Ramos (cell line): ENCODE data around the gene TMOD2.
"Not testable (repeated sequence)": the region's sequence is repeated elsewhere in the genome, so short reads cannot be mapped to it uniquely, and the experiment has no call there.

ENCODE experiments used
- in situ Hi-C: fragments of 300-500 bp; cut with MboI; formaldehyde crosslinking; loops from one replicate; pipeline ENCODE4 v1.14.3; 2022; ENCODE audit warnings: low sequenced_read_pairs; ENCODE audit not compliant: unreplicated experiment

TMOD2 gene

DNA sequence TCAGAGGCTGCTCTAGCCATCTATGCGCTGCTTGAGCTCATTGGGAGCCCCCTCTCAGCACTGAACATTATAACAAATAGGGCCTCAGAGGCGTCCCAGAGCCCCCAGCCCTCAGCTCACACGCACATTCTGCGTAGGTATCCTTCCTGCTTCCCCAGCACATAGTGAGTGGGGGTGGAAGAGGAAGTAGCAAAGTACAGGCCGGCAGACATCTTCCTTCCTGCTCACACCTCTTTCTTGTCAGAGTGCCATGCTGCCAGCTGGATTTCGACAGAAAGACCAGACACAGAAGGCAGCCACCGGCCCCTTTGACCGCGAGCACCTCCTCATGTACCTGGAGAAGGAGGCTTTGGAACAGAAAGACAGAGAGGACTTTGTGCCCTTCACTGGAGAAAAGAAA is 16.6 kb downstream of the TMOD2 start:
- in situ Hi-C loops = no loop called here

GRCh38 chr15:51770902-51771301 is 19.5 kb downstream of the TMOD2 start:
- in situ Hi-C loops = no loop called here

DNA sequence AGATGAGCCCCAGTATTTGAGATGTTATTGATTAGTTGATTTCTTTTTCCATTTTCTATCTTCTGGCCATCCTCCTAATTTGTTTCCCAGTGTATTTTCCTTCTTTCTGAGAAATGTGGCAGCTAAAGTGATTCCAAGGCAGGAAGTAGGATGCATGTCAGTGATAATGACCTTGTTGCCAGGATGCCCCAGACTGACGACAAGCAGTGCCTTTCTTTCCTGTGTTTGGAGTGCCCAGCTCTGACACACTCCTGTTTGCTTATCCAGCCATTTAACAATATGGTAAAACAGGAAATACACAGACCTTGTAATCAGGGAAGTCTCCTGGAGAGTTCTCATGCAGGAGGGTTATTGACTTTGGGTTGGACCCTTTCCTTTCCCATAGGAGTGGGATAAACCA is 20.4 kb downstream of the TMOD2 start:
- in situ Hi-C loops = no loop called here

DNA sequence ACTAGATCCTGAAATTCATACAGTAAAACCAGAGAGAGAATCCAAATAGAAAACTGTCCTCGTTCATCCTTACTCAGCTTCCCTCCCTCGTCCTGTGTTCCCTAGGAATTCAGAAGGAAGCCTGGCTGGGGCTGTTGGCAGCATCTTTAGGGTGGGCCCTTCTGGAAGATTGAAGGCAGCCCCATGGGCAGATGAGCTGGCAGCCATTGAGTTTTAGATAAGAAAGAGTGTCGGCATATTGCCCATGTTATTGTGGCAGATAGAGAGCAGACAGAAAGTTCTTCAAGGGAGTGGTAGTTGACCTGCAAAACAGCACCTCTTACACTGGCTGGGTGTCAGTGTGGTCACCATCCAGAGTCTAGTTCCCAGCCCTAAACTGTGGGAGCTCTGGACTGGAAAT is 23.5 kb downstream of the TMOD2 start:
- in situ Hi-C loops = loop anchor here (5.0 kb wide), 1 partner anchor 133 kb away; no protein-coding TSS in a partner anchor

DNA sequence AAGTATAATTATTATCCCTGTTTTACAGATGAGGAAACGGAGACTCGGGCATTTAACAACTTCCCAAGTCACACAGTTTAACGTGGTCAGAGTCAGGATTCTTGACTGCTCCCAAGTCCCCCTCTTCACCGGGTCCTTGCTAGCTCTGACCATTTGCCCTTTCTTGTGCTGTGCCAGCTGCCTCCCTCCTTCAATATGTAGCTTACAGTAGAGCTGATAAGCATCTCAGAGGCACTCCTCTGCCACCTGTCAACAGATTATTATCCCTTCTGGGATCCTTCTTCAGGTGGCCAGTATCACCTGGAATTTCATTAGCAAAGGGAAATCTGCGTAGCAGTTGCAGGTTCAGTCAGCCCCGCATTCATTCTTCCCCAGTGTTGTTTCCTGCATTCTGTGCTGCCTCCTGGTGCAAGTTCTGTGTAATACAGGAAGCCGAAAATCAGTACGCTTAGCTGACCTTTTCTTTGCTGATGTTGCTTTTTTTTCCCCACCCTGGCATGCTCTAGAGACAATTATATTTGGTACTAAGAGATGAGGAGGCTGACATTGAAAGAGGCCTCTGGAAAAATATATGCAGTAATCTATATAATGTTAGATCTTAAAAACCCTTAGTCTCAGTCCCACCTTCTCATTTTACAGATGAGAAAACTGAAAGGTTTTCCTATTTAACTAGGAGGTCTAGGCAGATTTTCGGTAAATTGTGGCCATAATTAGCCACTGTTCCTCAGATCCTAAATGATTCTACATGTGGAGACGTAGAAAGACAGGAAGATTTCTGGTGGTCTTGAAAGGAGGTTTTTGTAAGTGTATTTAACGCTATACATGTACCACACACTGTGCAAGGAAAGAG is 24.8 kb downstream of the TMOD2 start:
- in situ Hi-C loops = loop anchor here (5.0 kb wide), 1 partner anchor 134 kb away; no protein-coding TSS in a partner anchor

DNA sequence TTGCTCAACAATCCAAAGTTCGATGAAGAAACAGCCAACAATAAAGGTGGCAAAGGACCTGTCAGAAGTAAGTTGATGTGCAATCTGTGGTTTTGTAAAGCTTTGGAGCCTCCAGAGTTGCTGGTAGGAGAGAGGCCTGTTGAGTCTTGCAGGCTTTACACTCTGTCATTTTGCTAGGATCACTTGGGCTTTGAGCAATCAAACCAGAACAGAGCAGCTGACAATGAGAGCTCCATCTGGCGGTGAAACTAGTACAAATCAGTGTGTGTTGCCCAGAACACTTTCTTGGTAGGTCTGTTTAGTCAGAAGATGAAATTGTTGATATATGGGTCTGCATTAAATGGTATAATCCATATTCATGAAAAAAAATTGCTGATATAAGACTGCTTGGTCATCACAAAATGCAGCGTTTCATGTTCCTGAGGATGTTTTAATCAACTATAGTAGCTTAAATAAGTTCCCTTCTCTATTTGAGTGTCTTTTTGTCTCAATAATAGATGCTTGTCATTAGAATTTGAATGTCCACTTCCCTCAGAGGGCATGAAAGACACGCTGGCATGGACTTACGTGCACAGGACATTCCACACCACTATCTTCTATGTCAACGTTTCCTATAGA is 25.7 kb downstream of the TMOD2 start:
- in situ Hi-C loops = loop anchor here (5.0 kb wide), 1 partner anchor 135 kb away; no protein-coding TSS in a partner anchor

- in situ Hi-C loops = no loop called here
Observed at GRCh38 chr15:51780636-51781035, 29.2 kb downstream of the TMOD2 start.

GRCh38 chr15:51781506-51781905 is 30.1 kb downstream of the TMOD2 start:
- in situ Hi-C loops = no loop called here

DNA sequence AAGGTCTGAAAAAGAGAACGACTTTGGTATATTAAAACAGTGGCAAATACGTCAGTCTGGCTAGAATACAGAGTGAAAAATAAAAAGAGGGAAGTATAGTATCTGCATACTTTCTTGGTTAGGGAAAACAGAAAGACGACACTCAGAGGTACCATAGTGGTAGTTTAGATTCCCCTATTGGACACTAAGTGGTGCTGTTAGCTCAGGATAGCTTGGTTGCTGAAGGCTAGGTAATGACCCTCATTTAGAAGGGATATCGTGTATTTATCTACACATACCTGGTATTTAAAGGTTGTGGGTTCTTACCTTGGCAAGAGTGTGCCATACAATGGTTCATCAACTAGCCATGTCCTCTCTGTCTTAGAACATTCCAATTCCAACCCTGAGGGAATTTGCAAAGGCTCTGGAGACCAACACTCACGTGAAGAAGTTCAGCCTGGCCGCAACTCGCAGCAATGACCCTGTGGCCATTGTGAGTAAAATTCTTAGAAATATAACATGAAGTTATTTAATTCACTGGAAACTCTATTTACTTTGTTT is 31.0 kb downstream of the TMOD2 start:
- in situ Hi-C loops = no loop called here

DNA sequence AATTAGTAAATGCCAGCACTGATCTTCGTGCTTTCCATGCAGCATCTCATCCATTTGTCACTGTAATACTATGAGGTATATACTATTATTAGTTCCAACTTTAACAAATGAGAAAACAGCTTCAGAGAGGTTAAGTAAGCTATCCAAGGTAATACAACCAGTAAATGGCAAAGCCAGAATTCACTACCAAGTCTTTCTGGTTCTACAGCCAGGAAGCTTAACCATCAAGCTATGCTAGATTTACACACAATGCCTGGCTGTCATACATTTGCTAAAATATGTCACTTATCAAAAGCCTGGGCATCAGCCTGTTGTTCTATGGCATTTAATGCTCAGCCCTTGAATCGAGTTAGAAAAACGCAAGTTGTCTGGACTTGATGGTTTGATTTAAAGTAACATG is 32.6 kb downstream of the TMOD2 start:
- in situ Hi-C loops = no loop called here

GRCh38 chr15:51787130-51787529 is 35.7 kb downstream of the TMOD2 start:
- in situ Hi-C loops = not testable (repeated sequence)

DNA sequence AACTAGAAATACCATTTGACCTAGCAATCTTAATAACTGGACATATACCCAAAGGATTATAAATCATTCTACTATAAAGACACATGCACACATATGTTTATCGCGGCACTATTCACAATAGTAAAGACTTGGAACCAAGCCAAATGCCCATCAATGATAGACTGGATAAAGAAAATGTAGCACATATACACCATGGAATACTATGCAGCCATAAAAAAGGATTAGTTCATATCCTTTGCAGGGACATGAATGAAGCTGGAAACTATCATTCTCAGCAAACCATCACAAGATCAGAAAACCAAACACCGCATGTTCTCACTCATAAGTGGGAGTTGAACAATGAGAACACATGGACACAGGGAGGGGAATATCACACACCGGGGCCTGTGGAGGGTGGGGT is 41.1 kb downstream of the TMOD2 start:
- in situ Hi-C loops = not testable (repeated sequence)

- in situ Hi-C loops = no loop called here
Observed at GRCh38 chr15:51793521-51794305, 42.3 kb downstream of the TMOD2 start.

GRCh38 chr15:51796847-51797401 is 45.5 kb downstream of the TMOD2 start:
- in situ Hi-C loops = no loop called here

DNA sequence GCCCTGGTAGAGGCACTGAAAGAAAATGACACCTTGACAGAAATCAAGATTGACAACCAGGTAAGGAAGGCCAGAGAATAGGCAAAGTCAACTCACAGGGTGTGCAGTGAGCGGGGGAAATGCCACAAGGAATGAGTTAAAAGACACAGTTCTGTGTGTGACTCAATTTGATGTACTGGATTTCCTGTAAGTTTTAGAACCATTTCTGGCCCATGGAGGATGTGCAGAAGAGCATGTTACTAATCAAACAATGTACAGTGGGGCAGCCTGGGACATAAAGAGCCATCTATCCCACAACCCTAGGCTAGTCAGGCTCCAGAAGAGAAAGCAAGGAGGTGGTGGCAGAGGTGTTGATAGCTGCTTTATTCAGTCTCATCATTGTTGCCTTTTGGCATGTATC is 46.9 kb downstream of the TMOD2 start:
- in situ Hi-C loops = no loop called here

- in situ Hi-C loops = no loop called here
Observed at GRCh38 chr15:51799282-51800252, 48.2 kb downstream of the TMOD2 start.

- in situ Hi-C loops = no loop called here
Observed at GRCh38 chr15:51801391-51801835, 50.0 kb downstream of the TMOD2 start.

DNA sequence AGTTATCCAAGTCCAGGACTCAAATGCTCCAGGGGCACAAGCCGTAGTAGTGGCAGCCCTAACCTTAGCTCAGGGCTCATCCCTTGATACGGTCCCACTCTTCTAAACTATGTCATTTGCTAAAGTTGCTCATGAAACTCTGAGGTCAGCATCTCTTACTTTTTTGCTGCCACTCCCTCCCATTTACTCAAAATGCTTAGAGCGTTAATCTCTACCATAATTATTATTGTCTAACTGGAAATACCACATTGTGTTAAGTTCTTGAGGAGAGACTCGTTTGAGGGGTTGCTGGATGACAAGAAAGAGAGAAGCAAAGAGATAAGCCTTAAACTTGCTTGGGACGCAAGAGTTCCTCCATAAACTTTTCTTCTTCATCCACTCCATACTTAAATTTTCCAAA is 51.2 kb downstream of the TMOD2 start:
- in situ Hi-C loops = no loop called here

DNA sequence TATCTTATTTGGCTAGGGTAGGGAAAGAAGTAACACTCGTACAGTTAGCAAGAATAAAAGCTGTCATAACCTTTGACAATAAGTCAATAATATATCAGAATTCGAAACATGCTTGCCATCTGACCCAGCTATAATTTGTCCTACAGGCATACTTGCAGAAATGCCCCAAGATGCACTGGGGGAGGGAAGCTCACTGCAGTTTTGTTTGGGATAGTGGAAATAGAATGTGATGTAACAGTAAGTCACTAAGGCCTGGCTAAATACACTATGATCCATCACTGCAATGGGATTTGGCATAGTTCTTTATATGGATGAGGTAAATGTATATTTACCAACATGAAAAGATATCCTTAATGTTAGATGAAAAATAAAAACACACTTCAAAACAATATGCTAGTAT is 52.6 kb downstream of the TMOD2 start:
- in situ Hi-C loops = no loop called here
